Endothelial cell (in vitro differentiated cells): ENCODE measurements around the gene INO80B. TPM values are rescaled to one million over a fixed set of nuclear protein-coding genes. Genes with fewer than 3 reads are reported as not detected.

Experiments
- DNase-seq: peaks from one replicate; pipeline ENCODE4 v3.0.0; 2021; ENCODE audit warnings: low spot score
- H3K27ac Mint-ChIP-seq: one replicate; pipeline ENCODE4 v1.8.0; 2021; ENCODE audit warnings: mixed read lengths, inconsistent platforms; ENCODE audit not compliant: unreplicated experiment
- H3K27me3 Mint-ChIP-seq: one replicate; pipeline ENCODE4 v1.8.0; 2021; ENCODE audit warnings: mild to moderate bottlenecking, moderate library complexity, mixed read lengths, inconsistent platforms; ENCODE audit not compliant: unreplicated experiment
- H3K36me3 Mint-ChIP-seq: one replicate; pipeline ENCODE4 v1.8.0; 2021; ENCODE audit warnings: mild to moderate bottlenecking, low read depth, mixed read lengths, inconsistent platforms; ENCODE audit not compliant: unreplicated experiment
- H3K4me1 Mint-ChIP-seq: one replicate; pipeline ENCODE4 v1.8.0; 2021; ENCODE audit warnings: mild to moderate bottlenecking, mixed read lengths, inconsistent platforms; ENCODE audit not compliant: unreplicated experiment
- H3K4me3 Mint-ChIP-seq: one replicate; pipeline ENCODE4 v1.8.0; 2021; ENCODE audit warnings: mild to moderate bottlenecking, mixed read lengths, inconsistent platforms; ENCODE audit not compliant: unreplicated experiment
- H3K9me3 Mint-ChIP-seq: one replicate; pipeline ENCODE4 v1.8.0; 2021; ENCODE audit warnings: mixed read lengths, inconsistent platforms; ENCODE audit not compliant: unreplicated experiment
- total RNA-seq: library from RNA; stranded (reverse); fragmentation: NEBNext Ultra II Directional; extraction: Animal tissue kit (Norgen Biotek cat#: 25700); gene quantifications from one replicate; pipeline ENCODE4 v1.2.1, GENCODE V29; 2021; ENCODE audit not compliant: unreplicated experiment
- TF ChIP-seq, protein P1 (sequence below): fragments of 200-600 bp; sonication (generic); IDR thresholded peaks from one replicate; pipeline ENCODE4 v1.5.0; 2021; ENCODE audit warnings: antibody characterized with exemption; ENCODE audit not compliant: unreplicated experiment

Gene INO80B
- total RNA-seq, 1 donor from 2014 or later, result 22.1 TPM

DNA sequence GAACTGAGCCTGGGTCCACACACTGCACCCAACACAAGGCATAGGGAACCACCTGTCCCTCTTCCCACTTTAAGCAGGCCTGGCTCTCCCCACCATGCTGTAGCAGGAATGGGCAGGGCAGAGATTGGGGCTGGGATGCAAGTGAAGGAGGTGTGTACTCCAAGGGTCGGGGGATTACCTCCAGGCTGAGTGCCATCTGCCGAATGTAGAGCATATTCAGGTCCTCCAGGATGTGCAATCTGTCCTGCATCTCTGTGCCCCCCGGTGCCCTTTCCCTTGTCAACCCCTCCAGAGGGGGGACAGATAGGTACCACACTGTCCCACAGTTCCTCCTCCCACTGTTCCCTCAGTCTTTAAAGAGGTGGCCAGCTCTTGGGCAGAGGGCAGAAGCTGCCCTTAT lies 15.5 kb upstream of the INO80B start:
- H3K4me3 Mint-ChIP-seq, result peak overlapping the region; percentile 94
- H3K36me3 Mint-ChIP-seq, result peaks cover 20% of the 10 kb centered on the region
- TF ChIP-seq, protein P1, sequence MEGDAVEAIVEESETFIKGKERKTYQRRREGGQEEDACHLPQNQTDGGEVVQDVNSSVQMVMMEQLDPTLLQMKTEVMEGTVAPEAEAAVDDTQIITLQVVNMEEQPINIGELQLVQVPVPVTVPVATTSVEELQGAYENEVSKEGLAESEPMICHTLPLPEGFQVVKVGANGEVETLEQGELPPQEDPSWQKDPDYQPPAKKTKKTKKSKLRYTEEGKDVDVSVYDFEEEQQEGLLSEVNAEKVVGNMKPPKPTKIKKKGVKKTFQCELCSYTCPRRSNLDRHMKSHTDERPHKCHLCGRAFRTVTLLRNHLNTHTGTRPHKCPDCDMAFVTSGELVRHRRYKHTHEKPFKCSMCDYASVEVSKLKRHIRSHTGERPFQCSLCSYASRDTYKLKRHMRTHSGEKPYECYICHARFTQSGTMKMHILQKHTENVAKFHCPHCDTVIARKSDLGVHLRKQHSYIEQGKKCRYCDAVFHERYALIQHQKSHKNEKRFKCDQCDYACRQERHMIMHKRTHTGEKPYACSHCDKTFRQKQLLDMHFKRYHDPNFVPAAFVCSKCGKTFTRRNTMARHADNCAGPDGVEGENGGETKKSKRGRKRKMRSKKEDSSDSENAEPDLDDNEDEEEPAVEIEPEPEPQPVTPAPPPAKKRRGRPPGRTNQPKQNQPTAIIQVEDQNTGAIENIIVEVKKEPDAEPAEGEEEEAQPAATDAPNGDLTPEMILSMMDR, result no peak
- H3K4me1 Mint-ChIP-seq, result peaks cover 38% of the 10 kb centered on the region
- no peak for DNase-seq
- H3K27ac Mint-ChIP-seq, result peak overlapping the region; percentile 92
- H3K27me3 Mint-ChIP-seq, result peaks cover 22% of the 10 kb centered on the region
- H3K9me3 Mint-ChIP-seq, result no peaks in the 10 kb centered on the region

DNA sequence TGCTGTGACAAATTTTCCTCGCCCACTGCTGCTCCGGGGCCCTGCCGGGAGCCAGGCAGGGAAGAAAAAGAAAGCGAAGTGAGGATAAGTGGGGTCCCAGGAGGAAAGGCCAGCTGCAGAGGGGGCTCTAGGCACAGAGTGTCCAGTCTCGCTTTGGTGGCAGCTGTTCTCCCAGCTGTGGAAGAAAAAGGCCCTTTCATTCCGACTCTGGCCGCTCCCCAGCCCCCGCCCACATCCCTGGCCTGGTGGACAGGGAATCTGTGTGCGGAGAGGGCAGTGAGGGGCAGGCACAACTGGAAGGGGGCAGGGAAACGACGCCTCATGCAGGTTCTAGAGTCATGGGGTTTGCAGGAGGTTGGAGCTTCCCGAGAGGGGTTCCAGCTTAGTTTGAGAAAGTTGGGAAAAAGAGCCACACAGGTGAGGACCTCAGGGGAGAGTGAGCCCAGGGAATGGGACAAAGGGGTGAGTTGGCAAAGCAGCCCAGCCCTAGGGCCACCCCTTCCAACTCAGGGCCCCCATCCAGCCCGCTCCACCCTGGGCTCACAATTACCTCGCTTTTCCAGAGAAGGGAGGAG lies 15.0 kb upstream of the INO80B start:
- no peaks in the 10 kb centered on the region for H3K9me3 Mint-ChIP-seq
- peaks cover 20% of the 10 kb centered on the region for H3K36me3 Mint-ChIP-seq
- peak overlapping the region; percentile 94 for H3K4me3 Mint-ChIP-seq
- TF ChIP-seq, protein P1, result no peak
- DNase-seq, result peak; percentile 60
- H3K27ac Mint-ChIP-seq, result peak overlapping the region; percentile 92
- peaks cover 41% of the 10 kb centered on the region for H3K4me1 Mint-ChIP-seq
- H3K27me3 Mint-ChIP-seq, result peaks cover 16% of the 10 kb centered on the region

DNA sequence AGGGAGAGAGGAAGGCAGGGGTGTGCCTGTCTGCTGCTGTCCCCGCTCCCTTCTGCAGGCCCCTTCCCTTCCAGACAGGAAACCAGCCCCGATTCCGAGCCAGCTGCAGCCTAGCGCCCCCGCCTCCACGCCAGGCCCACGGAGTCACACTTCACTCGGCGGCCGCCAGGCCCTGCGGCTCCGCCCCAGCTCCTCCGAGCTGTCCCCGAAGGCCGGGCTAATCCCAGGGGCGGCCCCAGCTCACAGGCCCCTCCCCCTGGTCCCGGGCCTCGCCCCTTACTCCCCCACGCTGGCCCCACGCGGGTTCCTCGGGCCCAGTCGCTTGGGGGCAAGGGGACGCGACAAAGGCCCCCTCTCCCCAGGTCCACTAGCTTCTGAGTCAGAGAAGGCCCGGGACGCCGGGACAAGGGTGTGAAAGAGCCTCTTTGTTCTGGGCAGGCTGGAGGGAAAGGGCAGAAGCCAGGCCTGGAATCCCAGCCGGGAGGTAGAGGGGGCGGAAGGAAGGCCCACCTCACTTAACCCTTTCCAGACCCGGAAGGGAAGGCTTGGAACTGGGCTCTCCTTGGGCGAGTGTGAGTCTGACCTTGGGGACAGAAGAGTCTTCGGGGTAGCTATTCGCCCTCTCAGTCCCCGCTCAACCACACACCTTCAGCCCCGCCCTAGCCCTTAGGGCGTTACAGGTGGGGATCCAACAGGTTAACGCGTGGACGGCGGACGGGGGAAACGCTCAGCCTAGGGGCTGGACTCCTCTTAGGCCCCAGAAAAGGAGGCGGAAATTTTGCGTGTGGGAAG lies 14.3 kb upstream of the INO80B start:
- Mint-ChIP-seq H3K27me3 (peaks cover 20% of the 10 kb centered on the region), H3K36me3 (peaks cover 18% of the 10 kb centered on the region), H3K27ac (peak overlapping the region; percentile 92), H3K4me3 (peak overlapping the region; percentile 94), H3K4me1 (peaks cover 44% of the 10 kb centered on the region), H3K9me3 (no peaks in the 10 kb centered on the region)
- TF ChIP-seq, protein P1, result no peak
- DNase-seq, result peak; percentile 91

DNA sequence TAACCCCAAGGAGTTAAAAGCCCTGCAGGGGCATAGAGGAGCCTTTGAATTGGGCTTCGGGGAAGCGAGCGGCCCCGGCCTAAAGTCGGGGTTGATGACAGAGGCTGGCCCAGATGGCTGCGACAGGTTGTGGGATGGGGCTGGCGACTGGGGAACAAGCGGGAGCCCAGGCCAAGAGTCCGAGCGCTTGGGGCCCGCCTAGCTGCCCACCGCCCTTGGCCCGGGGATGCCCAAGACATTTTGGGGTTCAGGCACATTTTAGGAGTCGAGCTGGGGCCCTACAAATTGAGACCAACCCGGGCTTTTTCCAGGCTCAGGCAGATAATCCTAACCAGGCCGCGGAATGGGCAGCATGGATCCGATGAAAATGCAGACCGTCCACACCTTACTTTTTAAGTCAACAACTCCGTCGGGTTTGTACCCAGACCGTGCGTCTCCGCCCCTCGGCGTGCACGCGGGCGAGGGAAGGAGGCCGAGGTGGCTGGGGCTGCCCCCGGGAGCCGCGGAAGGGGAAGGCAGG lies 13.7 kb upstream of the INO80B start:
- TF ChIP-seq, protein P1, result no peak
- Mint-ChIP-seq H3K27me3 (peaks cover 20% of the 10 kb centered on the region), H3K4me1 (peaks cover 44% of the 10 kb centered on the region), H3K9me3 (no peaks in the 10 kb centered on the region), H3K27ac (no peak overlapping the region), H3K4me3 (peak overlapping the region; percentile 92), H3K36me3 (peaks cover 14% of the 10 kb centered on the region)
- peak; percentile 26 for DNase-seq
